HG02885 (cell line): ENCODE results near the gene PRKCE.
A peak's percentile ranks its signal among the peaks of the same experiment; 100 is the strongest.

Experiments used
- ATAC-seq: cut with Tn5 transposase; IDR thresholded peaks from one replicate; pipeline ENCODE4 v1.9.1; 2021; ENCODE audit warnings: mild to moderate bottlenecking; ENCODE audit not compliant: unreplicated experiment, poor library complexity

Gene PRKCE

GRCh38 chr2:45661828-45662227 is 10.4 kb downstream of the PRKCE start:
- ATAC-seq: no peak

- ATAC-seq: peak; percentile 62
Observed at GRCh38 chr2:45664635-45665261, 13.3 kb downstream of the PRKCE start.

GRCh38 chr2:45668509-45668908 is 17.0 kb downstream of the PRKCE start:
- ATAC-seq: no peak

- ATAC-seq: no peak
Observed at GRCh38 chr2:45669032-45669486, 17.6 kb downstream of the PRKCE start.

- no peak for ATAC-seq
Observed at GRCh38 chr2:45670646-45671045, 19.2 kb downstream of the PRKCE start.

- ATAC-seq: no peak
Observed at GRCh38 chr2:45672138-45672537, 20.7 kb downstream of the PRKCE start.

GRCh38 chr2:45674035-45674816 is 22.8 kb downstream of the PRKCE start:
- ATAC-seq: no peak

GRCh38 chr2:45675263-45675812 is 23.9 kb downstream of the PRKCE start:
- ATAC-seq: no peak

- no peak for ATAC-seq
Observed at GRCh38 chr2:45676088-45676487, 24.6 kb downstream of the PRKCE start.

GRCh38 chr2:45678791-45679348 is 27.4 kb downstream of the PRKCE start:
- no peak for ATAC-seq

- no peak for ATAC-seq
Observed at GRCh38 chr2:45680351-45680967, 29.0 kb downstream of the PRKCE start.

GRCh38 chr2:45681675-45682074 is 30.2 kb downstream of the PRKCE start:
- ATAC-seq: peak; percentile 59

- no peak for ATAC-seq
Observed at GRCh38 chr2:45683292-45683691, 31.8 kb downstream of the PRKCE start.

GRCh38 chr2:45684756-45685155 is 33.3 kb downstream of the PRKCE start:
- no peak for ATAC-seq

GRCh38 chr2:45685260-45685659 is 33.8 kb downstream of the PRKCE start:
- no peak for ATAC-seq

- ATAC-seq: no peak
Observed at GRCh38 chr2:45687964-45688363, 36.5 kb downstream of the PRKCE start.

GRCh38 chr2:45688479-45689298 is 37.2 kb downstream of the PRKCE start:
- no peak for ATAC-seq

GRCh38 chr2:45690231-45690630 is 38.8 kb downstream of the PRKCE start:
- no peak for ATAC-seq

GRCh38 chr2:45691171-45691999 is 39.9 kb downstream of the PRKCE start:
- ATAC-seq: peak; percentile 59
